ENCODE data around the gene POU2F1. TPM values are rescaled to one million over a fixed set of nuclear protein-coding genes. Genes with fewer than 3 reads are reported as not detected.

POU2F1 gene
- total RNA-seq, 4 donors from 2014 or later: 21.0 to 33.7 (median 21.8) TPM

- H3K36me3 ChIP-seq: no peaks in the 10 kb centered on the region
- TF ChIP-seq POLR2A (IDR thresholded peaks at IDR 0.05): no peak
- TF ChIP-seq EP300 (IDR thresholded peaks at IDR 0.05): no peak
- TF ChIP-seq, protein P1, sequence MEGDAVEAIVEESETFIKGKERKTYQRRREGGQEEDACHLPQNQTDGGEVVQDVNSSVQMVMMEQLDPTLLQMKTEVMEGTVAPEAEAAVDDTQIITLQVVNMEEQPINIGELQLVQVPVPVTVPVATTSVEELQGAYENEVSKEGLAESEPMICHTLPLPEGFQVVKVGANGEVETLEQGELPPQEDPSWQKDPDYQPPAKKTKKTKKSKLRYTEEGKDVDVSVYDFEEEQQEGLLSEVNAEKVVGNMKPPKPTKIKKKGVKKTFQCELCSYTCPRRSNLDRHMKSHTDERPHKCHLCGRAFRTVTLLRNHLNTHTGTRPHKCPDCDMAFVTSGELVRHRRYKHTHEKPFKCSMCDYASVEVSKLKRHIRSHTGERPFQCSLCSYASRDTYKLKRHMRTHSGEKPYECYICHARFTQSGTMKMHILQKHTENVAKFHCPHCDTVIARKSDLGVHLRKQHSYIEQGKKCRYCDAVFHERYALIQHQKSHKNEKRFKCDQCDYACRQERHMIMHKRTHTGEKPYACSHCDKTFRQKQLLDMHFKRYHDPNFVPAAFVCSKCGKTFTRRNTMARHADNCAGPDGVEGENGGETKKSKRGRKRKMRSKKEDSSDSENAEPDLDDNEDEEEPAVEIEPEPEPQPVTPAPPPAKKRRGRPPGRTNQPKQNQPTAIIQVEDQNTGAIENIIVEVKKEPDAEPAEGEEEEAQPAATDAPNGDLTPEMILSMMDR (IDR thresholded peaks at IDR 0.05): no peak
- no peak overlapping the region for H3K27ac ChIP-seq
- H3K9me3 ChIP-seq: peaks cover 0 to 6% (median 0%) of the 10 kb centered on the region in 4 donors
- H3K27me3 ChIP-seq: no peaks in the 10 kb centered on the region
- H3K4me1 ChIP-seq: no peaks in the 10 kb centered on the region
- WGBS, 2 donors: 78% methylated on average over 8 to 10 of the region's 10 CpGs
- DNase-seq (ENCODE audit: low spot score in 2 of 2): no peak
- no peak overlapping the region for H3K4me3 ChIP-seq
Measured at GRCh38 chr1:167430849-167431242, 210.2 kb downstream of the POU2F1 start.

DNA sequence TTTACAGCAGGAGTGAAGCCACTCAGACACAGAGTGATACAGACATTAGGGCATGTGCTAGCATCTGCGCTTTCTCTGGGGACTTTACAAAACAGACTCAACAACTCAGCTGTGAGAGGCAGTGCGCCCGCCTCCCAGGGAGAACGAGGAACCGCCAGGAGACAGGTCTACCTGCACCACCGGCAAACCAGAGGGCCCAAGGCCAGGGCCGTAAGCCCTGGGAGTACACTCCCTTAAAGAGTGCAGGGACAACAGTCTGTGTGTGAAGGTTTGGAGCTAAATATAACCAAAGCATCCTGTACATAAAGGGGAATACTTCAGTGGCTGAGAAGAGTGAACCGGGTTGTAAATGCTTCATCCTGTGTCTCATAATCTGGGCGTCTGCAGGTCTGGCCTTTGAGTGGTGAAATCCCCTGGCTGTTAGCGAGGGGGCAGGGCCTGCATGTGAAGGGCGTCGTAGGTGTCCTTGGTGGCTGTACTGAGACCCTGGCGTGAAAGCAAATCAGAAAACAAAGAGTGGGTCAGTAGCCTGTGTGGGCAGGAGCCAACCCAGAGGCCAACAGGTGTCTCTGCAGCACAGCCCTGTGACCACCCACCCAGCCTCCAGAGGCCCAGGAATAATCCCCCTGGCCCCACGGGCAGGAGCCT, 210.7 kb downstream of the POU2F1 start:
- H3K4me3 ChIP-seq: no peak overlapping the region
- no peaks in the 10 kb centered on the region for H3K36me3 ChIP-seq
- H3K27me3 ChIP-seq: no peaks in the 10 kb centered on the region
- no peak for DNase-seq (ENCODE audit: low spot score in 2 of 2)
- TF ChIP-seq, protein P1 (IDR thresholded peaks at IDR 0.05): no peak
- no peak for TF ChIP-seq POLR2A (IDR thresholded peaks at IDR 0.05)
- TF ChIP-seq EP300 (IDR thresholded peaks at IDR 0.05): no peak
- H3K27ac ChIP-seq: no peak overlapping the region
- no peaks in the 10 kb centered on the region for H3K4me1 ChIP-seq
- H3K9me3 ChIP-seq: peaks cover 0 to 6% (median 0%) of the 10 kb centered on the region in 4 donors
- WGBS, 2 donors: 78 to 79% methylated on average over 14 of the region's 14 CpGs

DNA sequence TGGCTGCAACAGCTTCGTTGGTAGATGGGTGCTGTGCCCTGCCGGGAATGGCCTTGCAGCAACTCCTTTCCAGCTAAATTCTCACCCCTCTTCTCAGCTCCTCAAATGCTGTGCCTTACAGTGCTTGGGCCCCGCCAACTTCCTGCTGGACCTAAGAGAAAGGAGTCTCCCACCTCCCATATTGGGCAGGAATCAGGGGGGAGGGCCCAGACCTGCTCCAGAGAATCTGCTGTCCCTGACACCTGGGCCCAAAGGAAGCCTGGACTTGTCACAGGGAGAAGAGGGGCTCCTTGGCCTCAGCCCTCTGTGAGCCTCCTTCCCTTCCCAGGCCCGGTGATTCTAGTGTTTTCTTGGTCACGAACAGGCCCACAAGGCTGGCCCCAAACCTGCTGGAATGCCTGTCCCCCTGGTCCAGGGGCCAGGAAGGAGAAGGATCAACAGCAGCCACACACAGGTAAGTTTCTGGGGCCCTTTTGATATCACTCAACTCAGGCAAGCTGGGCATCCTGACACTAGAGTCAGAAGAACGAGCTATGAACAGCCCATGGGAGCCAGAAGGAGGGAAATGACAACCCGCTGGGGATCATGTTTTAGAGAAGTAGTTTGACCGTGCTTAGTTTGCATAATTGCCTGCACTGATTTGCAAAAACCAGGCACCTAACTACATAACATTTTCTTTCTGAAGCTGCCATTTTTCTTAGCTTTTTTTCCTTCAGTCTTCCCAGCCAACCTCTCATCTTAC, 211.4 kb downstream of the POU2F1 start:
- WGBS, 2 donors: 78 to 84% methylated on average over 6 to 8 of the region's 8 CpGs
- TF ChIP-seq EP300 (IDR thresholded peaks at IDR 0.05) (no peak), POLR2A (IDR thresholded peaks at IDR 0.05) (no peak)
- TF ChIP-seq, protein P1 (IDR thresholded peaks at IDR 0.05): no peak
- Histone ChIP-seq H3K36me3 (no peaks in the 10 kb centered on the region), H3K9me3 (peaks cover 0 to 6% (median 0%) of the 10 kb centered on the region in 4 donors), H3K27me3 (no peaks in the 10 kb centered on the region), H3K27ac (no peak overlapping the region), H3K4me1 (no peaks in the 10 kb centered on the region), H3K4me3 (no peak overlapping the region)
- no peak for DNase-seq (ENCODE audit: low spot score in 2 of 2)

DNA sequence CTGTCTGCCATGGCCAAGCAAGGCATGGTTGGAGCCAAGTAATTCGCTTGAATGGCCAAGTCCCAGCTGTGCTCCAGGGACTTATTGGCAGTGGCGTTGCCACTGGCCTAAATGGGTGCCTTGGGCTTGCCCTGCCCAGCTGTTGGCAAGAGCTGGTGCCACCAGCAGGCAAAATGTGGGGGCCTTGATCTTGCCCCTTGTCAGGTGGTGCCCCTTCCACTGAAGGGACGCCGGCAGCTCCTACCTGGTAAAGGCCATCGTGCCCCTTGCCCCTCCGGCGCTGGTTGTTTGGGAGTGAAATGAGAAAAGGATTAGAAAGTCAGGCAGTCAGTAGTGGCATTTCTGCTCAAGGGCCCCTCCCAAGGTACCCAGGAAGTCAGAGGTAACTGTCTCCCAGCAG, 212.1 kb downstream of the POU2F1 start:
- no peaks in the 10 kb centered on the region for H3K4me1 ChIP-seq
- H3K27ac ChIP-seq: no peak overlapping the region
- no peak for TF ChIP-seq EP300 (IDR thresholded peaks at IDR 0.05)
- TF ChIP-seq POLR2A (IDR thresholded peaks at IDR 0.05): no peak
- TF ChIP-seq, protein P1 (IDR thresholded peaks at IDR 0.05): no peak
- H3K4me3 ChIP-seq: no peak overlapping the region
- H3K27me3 ChIP-seq: no peaks in the 10 kb centered on the region
- WGBS, 2 donors: 96 to 97% methylated on average over 7 of the region's 7 CpGs
- no peak for DNase-seq (ENCODE audit: low spot score in 2 of 2)
- peaks cover 0 to 6% (median 0%) of the 10 kb centered on the region in 4 donors for H3K9me3 ChIP-seq
- H3K36me3 ChIP-seq: no peaks in the 10 kb centered on the region

DNA sequence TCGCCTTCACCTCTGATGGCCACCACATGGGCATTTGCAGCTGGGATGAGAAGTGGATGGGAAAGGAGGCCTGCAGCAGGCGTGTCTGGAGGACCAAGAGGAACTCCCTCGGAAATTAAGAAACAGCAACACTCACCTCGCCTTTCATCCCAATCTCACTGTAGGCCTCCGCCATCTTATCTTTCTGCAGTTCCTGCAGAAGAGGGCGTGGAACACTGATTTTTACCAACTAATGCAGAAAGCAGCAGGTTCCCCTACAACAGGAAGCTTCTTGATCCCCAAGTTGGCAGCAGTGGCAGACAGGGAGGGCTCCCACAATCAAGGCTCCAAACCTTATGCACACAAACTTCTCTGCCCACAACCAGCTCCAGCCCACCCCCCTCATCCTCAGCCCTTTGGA, 213.2 kb downstream of the POU2F1 start:
- Histone ChIP-seq H3K27me3 (peaks cover 0 to 9% of the 10 kb centered on the region in 2 donors), H3K36me3 (no peaks in the 10 kb centered on the region), H3K4me3 (no peak overlapping the region), H3K4me1 (peaks cover 0 to 2% (median under 1%) of the 10 kb centered on the region in 4 donors), H3K9me3 (peaks cover 0 to 6% (median 0%) of the 10 kb centered on the region in 4 donors), H3K27ac (no peak overlapping the region)
- TF ChIP-seq EP300 (IDR thresholded peaks at IDR 0.05) (no peak), POLR2A (IDR thresholded peaks at IDR 0.05) (no peak)
- TF ChIP-seq, protein P1 (IDR thresholded peaks at IDR 0.05): no peak
- WGBS, 2 donors: 91 to 98% methylated on average over 6 of the region's 6 CpGs
- no peak for DNase-seq (ENCODE audit: low spot score in 2 of 2)

All from tibial nerve (tissue), 4 donors.